BLaER1 (cell line): ENCODE data around the gene NUDT16.
"Not testable (repeated sequence)": the region's sequence is repeated elsewhere in the genome, so short reads cannot be mapped to it uniquely, and the experiment has no call there.

Source experiments
- H3K27ac ChIP-seq: shearing (Covaris generic); formaldehyde crosslinking; 2 replicates; pipeline ENCODE4 v1.8.1; 2022
- H3K27me3 ChIP-seq: shearing (Covaris generic); formaldehyde crosslinking; 2 replicates; pipeline ENCODE4 v1.8.1; 2022
- H3K36me3 ChIP-seq: shearing (Covaris generic); formaldehyde crosslinking; 2 replicates; pipeline ENCODE4 v1.8.1; 2022
- H3K4me1 ChIP-seq: shearing (Covaris generic); formaldehyde crosslinking; 2 replicates; pipeline ENCODE4 v1.8.1; 2022
- H3K4me2 ChIP-seq: shearing (Covaris generic); formaldehyde crosslinking; 2 replicates; pipeline ENCODE4 v1.8.1; 2022
- H3K4me3 ChIP-seq: shearing (Covaris generic); formaldehyde crosslinking; 2 replicates; pipeline ENCODE4 v1.8.1; 2022
- H3K9ac ChIP-seq: shearing (Covaris generic); formaldehyde crosslinking; 2 replicates; pipeline ENCODE4 v1.8.1; 2022
- H3K9me3 ChIP-seq: shearing (Covaris generic); formaldehyde crosslinking; 2 replicates; pipeline ENCODE4 v1.8.1; 2022
- H4K20me1 ChIP-seq: shearing (Covaris generic); formaldehyde crosslinking; 2 replicates; pipeline ENCODE4 v1.8.1; 2022
- Cebpa-rat ChIP-seq: shearing (Covaris generic); IDR thresholded peaks from 2 replicates; pipeline ENCODE4 v1.8.1; 2022

The NUDT16 gene

GRCh38 chr3:131356006-131356595, 25.5 kb upstream of the NUDT16 start:
- Histone ChIP-seq H3K9ac (no peak overlapping the region), H4K20me1 (no peaks in the 10 kb centered on the region), H3K27ac (no peak overlapping the region), H3K9me3 (no peaks in the 10 kb centered on the region), H3K4me1 (peaks cover 21% of the 10 kb centered on the region), H3K4me2 (no peak overlapping the region), H3K36me3 (no peaks in the 10 kb centered on the region), H3K4me3 (no peak overlapping the region), H3K27me3 (no peaks in the 10 kb centered on the region)
- no peak for TF ChIP-seq Cebpa-rat

- no peak for TF ChIP-seq Cebpa-rat
- no peak overlapping the region for H3K4me3 ChIP-seq
- H3K27me3 ChIP-seq: no peaks in the 10 kb centered on the region
- H3K4me1 ChIP-seq: peaks cover 21% of the 10 kb centered on the region
- peaks cover 7% of the 10 kb centered on the region for H3K9me3 ChIP-seq
- H4K20me1 ChIP-seq: no peaks in the 10 kb centered on the region
- H3K36me3 ChIP-seq: no peaks in the 10 kb centered on the region
- H3K9ac ChIP-seq: no peak overlapping the region
- H3K27ac ChIP-seq: no peak overlapping the region
- H3K4me2 ChIP-seq: no peak overlapping the region
Measured at GRCh38 chr3:131357275-131357674, 24.3 kb upstream of the NUDT16 start.

GRCh38 chr3:131360191-131360755, 21.3 kb upstream of the NUDT16 start:
- Histone ChIP-seq H3K4me3 (no peak overlapping the region), H3K9me3 (peaks cover 15% of the 10 kb centered on the region), H4K20me1 (no peaks in the 10 kb centered on the region), H3K27me3 (no peaks in the 10 kb centered on the region), H3K27ac (no peak overlapping the region), H3K36me3 (no peaks in the 10 kb centered on the region), H3K4me2 (no peak overlapping the region), H3K4me1 (no peaks in the 10 kb centered on the region), H3K9ac (no peak overlapping the region)
- no peak for TF ChIP-seq Cebpa-rat

GRCh38 chr3:131361066-131361463, 20.5 kb upstream of the NUDT16 start:
- H3K4me1 ChIP-seq, H3K4me2 ChIP-seq, H3K27me3 ChIP-seq, H3K36me3 ChIP-seq, H3K27ac ChIP-seq, H4K20me1 ChIP-seq, H3K9ac ChIP-seq, H3K4me3 ChIP-seq: not testable (repeated sequence)
- peaks cover 15% of the 10 kb centered on the region for H3K9me3 ChIP-seq

- peaks cover 15% of the 10 kb centered on the region for H3K9me3 ChIP-seq
- H4K20me1 ChIP-seq: no peaks in the 10 kb centered on the region
- no peak overlapping the region for H3K9ac ChIP-seq
- H3K36me3 ChIP-seq: no peaks in the 10 kb centered on the region
- H3K27ac ChIP-seq: no peak overlapping the region
- TF ChIP-seq Cebpa-rat: no peak
- no peaks in the 10 kb centered on the region for H3K4me1 ChIP-seq
- no peak overlapping the region for H3K4me3 ChIP-seq
- no peaks in the 10 kb centered on the region for H3K27me3 ChIP-seq
- no peak overlapping the region for H3K4me2 ChIP-seq
Measured at GRCh38 chr3:131361464-131362421, 19.8 kb upstream of the NUDT16 start.

GRCh38 chr3:131363275-131363674, 18.3 kb upstream of the NUDT16 start:
- no peaks in the 10 kb centered on the region for H3K36me3 ChIP-seq
- no peak overlapping the region for H3K4me3 ChIP-seq
- H3K27ac ChIP-seq: no peak overlapping the region
- H4K20me1 ChIP-seq: no peaks in the 10 kb centered on the region
- TF ChIP-seq Cebpa-rat: no peak
- no peak overlapping the region for H3K4me2 ChIP-seq
- H3K27me3 ChIP-seq: no peaks in the 10 kb centered on the region
- no peak overlapping the region for H3K9ac ChIP-seq
- peaks cover 15% of the 10 kb centered on the region for H3K9me3 ChIP-seq
- no peaks in the 10 kb centered on the region for H3K4me1 ChIP-seq

GRCh38 chr3:131370935-131371687, 10.5 kb upstream of the NUDT16 start:
- H3K9ac ChIP-seq: no peak overlapping the region
- H3K4me2 ChIP-seq: no peak overlapping the region
- no peaks in the 10 kb centered on the region for H3K36me3 ChIP-seq
- no peak overlapping the region for H3K27ac ChIP-seq
- H3K27me3 ChIP-seq: no peaks in the 10 kb centered on the region
- H3K9me3 ChIP-seq: no peaks in the 10 kb centered on the region
- TF ChIP-seq Cebpa-rat: no peak
- H3K4me1 ChIP-seq: no peaks in the 10 kb centered on the region
- H4K20me1 ChIP-seq: no peaks in the 10 kb centered on the region
- H3K4me3 ChIP-seq: no peak overlapping the region

GRCh38 chr3:131371688-131372066, 9.9 kb upstream of the NUDT16 start:
- no peak overlapping the region for H3K9ac ChIP-seq
- no peaks in the 10 kb centered on the region for H3K27me3 ChIP-seq
- H3K36me3 ChIP-seq: no peaks in the 10 kb centered on the region
- no peaks in the 10 kb centered on the region for H3K4me1 ChIP-seq
- H3K4me2 ChIP-seq: no peak overlapping the region
- H3K27ac ChIP-seq: no peak overlapping the region
- no peak for TF ChIP-seq Cebpa-rat
- no peaks in the 10 kb centered on the region for H4K20me1 ChIP-seq
- H3K9me3 ChIP-seq: no peaks in the 10 kb centered on the region
- H3K4me3 ChIP-seq: no peak overlapping the region

- H3K36me3 ChIP-seq: no peaks in the 10 kb centered on the region
- no peak overlapping the region for H3K4me2 ChIP-seq
- H3K27ac ChIP-seq: no peak overlapping the region
- no peak overlapping the region for H3K9ac ChIP-seq
- no peaks in the 10 kb centered on the region for H3K9me3 ChIP-seq
- no peaks in the 10 kb centered on the region for H3K27me3 ChIP-seq
- no peaks in the 10 kb centered on the region for H3K4me1 ChIP-seq
- H3K4me3 ChIP-seq: no peak overlapping the region
- no peaks in the 10 kb centered on the region for H4K20me1 ChIP-seq
- no peak for TF ChIP-seq Cebpa-rat
Measured at GRCh38 chr3:131374741-131375140, 6.8 kb upstream of the NUDT16 start.

- Histone ChIP-seq H3K4me3 (peak overlapping the region; percentile 70), H3K4me1 (peaks cover 10% of the 10 kb centered on the region), H3K4me2 (peak overlapping the region; percentile 79), H3K27me3 (peaks cover 32% of the 10 kb centered on the region), H3K9me3 (peaks cover 28% of the 10 kb centered on the region)
- H3K36me3 ChIP-seq, H4K20me1 ChIP-seq, H3K27ac ChIP-seq, H3K9ac ChIP-seq: not testable (repeated sequence)
Measured at GRCh38 chr3:131380821-131381444, 641 bp upstream of the NUDT16 start.
